HL-60 (cell line): ENCODE results near the gene IRF7.

Experiments used
- CTCF ChIP-seq: IDR thresholded peaks from one replicate; pipeline ENCODE4 v1.5.1; 2011; ENCODE audit warnings: low read length, control low read depth, inconsistent platforms; ENCODE audit not compliant: insufficient read depth
- GABPA ChIP-seq: IDR thresholded peaks from 2 replicates; pipeline ENCODE4 v1.6.1; 2012; ENCODE audit warnings: low read depth
- POLR2AphosphoS5 ChIP-seq: IDR thresholded peaks from 2 replicates; pipeline ENCODE4 v1.6.1; 2012; ENCODE audit warnings: low read depth

DNA sequence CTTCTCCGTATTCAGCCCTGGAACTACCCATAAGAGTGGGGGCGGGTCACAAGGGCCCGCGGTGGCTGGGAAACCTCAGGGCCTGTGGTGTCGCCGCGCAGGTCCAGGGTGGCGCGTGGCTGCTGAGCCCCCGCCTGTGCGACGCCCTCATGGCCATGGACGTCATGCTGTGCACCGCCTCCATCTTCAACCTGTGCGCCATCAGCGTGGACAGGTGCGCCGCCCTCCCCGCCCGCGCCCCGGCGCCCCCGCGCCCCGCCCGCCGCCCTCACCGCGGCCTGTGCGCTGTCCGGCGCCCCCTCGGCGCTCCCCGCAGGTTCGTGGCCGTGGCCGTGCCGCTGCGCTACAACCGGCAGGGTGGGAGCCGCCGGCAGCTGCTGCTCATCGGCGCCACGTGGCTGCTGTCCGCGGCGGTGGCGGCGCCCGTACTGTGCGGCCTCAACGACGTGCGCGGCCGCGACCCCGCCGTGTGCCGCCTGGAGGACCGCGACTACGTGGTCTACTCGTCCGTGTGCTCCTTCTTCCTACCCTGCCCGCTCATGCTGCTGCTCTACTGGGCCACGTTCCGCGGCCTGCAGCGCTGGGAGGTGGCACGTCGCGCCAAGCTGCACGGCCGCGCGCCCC is 23.7 kb upstream of the IRF7 start:
- TF ChIP-seq POLR2AphosphoS5, result no peak
- no peak for TF ChIP-seq CTCF
- TF ChIP-seq GABPA, result no peak
